ENCODE data around the gene ACYP1.
"Not testable (repeated sequence)": the region's sequence is repeated elsewhere in the genome, so short reads cannot be mapped to it uniquely, and the experiment has no call there.

ACYP1 gene

DNA sequence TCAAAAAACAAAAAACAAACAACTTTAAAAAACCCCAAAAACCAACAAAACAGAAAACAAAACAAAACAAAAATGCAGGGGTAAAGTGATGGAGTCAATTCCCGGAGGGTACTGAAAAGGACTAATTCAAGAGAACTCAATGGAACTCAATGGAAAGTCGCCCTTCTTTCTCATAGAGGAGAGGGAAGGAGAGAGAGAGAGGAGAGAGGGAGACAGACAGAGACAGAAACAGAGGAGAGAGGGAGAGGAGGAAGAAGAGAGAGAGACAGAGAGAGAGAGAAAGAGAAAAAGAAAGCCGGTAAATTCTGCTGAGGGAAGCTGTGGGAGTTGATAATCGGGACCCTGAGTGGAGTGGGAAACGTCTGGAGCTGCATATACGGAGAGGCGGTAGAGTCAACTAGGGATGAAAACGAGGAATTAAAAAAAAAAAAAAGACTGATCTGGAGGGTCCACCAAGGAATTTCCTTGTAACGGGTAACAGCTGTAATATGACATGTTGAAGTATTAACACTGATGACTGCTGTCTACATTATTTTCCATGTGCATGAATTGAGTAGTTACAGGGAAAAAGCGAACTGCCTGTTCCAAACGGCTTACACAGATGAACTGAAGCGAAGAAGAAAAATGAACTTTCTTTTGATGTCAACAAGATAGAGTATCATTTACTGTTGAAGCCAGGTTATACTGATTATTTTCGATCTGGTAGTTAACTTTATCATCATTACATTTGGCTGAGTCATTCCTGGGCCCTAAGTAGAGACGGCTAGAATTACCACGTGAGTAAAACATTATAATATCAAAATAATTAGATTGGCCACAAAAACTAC lies 4.7 kb upstream of the ACYP1 start:
- DNase-seq (ENCODE audit: low read depth): no peak
- TF ChIP-seq MYC (IDR thresholded peaks at IDR 0.05; ENCODE audit: low read depth, low read length) (no peak), POLR2A (IDR thresholded peaks at IDR 0.05; ENCODE audit: extremely low read depth, insufficient read length) (no peak)
- TF ChIP-seq, protein P1, sequence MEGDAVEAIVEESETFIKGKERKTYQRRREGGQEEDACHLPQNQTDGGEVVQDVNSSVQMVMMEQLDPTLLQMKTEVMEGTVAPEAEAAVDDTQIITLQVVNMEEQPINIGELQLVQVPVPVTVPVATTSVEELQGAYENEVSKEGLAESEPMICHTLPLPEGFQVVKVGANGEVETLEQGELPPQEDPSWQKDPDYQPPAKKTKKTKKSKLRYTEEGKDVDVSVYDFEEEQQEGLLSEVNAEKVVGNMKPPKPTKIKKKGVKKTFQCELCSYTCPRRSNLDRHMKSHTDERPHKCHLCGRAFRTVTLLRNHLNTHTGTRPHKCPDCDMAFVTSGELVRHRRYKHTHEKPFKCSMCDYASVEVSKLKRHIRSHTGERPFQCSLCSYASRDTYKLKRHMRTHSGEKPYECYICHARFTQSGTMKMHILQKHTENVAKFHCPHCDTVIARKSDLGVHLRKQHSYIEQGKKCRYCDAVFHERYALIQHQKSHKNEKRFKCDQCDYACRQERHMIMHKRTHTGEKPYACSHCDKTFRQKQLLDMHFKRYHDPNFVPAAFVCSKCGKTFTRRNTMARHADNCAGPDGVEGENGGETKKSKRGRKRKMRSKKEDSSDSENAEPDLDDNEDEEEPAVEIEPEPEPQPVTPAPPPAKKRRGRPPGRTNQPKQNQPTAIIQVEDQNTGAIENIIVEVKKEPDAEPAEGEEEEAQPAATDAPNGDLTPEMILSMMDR (IDR thresholded peaks at IDR 0.05; ENCODE audit: low read depth, low read length): no peak
- TF ChIP-seq, protein P2, sequence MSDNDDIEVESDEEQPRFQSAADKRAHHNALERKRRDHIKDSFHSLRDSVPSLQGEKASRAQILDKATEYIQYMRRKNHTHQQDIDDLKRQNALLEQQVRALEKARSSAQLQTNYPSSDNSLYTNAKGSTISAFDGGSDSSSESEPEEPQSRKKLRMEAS (IDR thresholded peaks at IDR 0.05; ENCODE audit: low read depth, low read length): no peak
- H3K4me3 ChIP-seq (ENCODE audit: low read depth, low read length): peak overlapping the region; percentile 54

DNA sequence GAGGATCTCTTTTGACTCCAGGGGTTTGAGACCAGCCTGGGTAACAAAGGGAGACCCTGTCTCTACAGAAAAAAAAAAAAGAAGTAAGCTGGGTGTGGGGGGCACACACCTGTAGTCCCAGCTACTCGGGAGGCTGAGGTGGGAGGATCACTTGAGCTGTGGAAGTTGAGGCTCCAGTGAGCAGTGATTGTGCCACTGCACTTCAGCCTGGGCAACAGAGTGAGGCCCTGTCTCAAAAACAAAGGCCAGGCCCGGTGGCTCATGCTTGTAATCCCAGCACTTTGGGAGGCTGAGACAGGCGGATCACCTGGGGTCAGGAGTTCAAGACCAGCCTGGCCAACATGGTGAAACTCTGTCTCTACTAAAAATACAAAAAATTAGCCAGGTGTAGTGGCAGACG lies 3.9 kb upstream of the ACYP1 start:
- not testable (repeated sequence) for H3K4me3 ChIP-seq (ENCODE audit: low read depth, low read length)

DNA sequence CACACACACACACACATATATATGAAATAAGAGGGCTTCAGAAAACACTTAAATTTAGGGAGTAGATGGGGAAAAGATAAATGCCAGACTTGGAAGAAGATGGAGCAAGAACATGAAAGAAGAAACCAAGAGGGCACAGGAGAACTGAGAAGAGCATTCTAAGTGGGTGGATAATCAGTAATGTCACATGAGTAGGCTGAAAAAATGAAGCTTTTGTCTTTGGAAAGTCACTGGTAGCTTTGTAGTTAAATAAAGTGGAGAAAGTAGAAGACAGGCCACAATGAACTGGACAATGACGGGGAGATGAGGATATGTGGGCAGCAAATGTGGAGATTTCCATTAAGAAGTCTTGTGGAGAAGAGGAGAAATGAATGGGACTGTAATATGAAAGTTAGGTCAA lies 3.4 kb upstream of the ACYP1 start:
- no peak for DNase-seq (ENCODE audit: low read depth)
- no peak for TF ChIP-seq POLR2A (IDR thresholded peaks at IDR 0.05; ENCODE audit: extremely low read depth, insufficient read length)
- TF ChIP-seq MYC (IDR thresholded peaks at IDR 0.05; ENCODE audit: low read depth, low read length): no peak
- TF ChIP-seq, protein P2 (IDR thresholded peaks at IDR 0.05; ENCODE audit: low read depth, low read length): no peak
- H3K4me3 ChIP-seq (ENCODE audit: low read depth, low read length): no peak overlapping the region

More for the DNA sequence above, 3.9 kb upstream of the ACYP1 start:
- DNase-seq (ENCODE audit: low read depth): not testable (repeated sequence)

DNA sequence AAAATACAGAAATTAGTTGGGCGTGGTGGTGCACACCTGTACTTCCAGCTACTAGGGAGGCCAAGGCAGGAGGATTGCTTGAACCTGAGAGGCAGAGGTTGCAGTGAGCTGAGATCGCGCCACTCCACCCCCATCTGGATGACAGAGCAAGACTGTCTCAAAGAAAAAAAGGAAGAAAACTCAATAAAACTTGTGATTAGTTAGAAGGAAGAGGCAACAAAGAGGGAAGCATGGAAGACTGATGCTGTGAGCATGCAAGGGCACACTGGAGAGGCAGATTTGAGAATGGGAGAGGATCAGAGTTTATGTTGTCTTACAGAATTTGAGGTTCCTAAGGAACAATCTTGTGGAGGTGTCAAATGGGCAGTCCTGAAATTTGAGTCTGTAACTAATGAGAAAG lies 2.9 kb upstream of the ACYP1 start:
- no peak for DNase-seq (ENCODE audit: low read depth)
- no peak for TF ChIP-seq POLR2A (IDR thresholded peaks at IDR 0.05; ENCODE audit: extremely low read depth, insufficient read length)
- TF ChIP-seq, protein P2 (IDR thresholded peaks at IDR 0.05; ENCODE audit: low read depth, low read length): no peak
- TF ChIP-seq MYC (IDR thresholded peaks at IDR 0.05; ENCODE audit: low read depth, low read length): no peak
- TF ChIP-seq, protein P1 (IDR thresholded peaks at IDR 0.05; ENCODE audit: low read depth, low read length): no peak
- no peak overlapping the region for H3K4me3 ChIP-seq (ENCODE audit: low read depth, low read length)

DNA sequence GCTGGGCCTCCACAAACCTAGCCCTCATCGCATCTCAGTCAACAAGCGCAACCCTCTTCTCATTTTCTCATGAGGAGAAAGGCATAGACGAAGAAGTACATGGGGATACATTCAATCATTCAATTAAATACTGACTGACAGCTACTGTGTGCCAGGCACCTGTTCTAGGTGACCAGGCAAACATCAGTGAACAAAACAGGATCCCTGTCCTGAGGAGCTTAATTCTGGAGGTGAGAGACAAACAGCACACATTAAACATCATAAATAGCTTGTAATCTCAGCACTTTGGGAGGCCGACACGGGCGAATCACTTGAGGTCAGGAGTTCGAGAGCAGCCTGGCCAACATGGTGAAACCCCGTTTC lies 362 bp upstream of the ACYP1 start:
- DNase-seq (ENCODE audit: low read depth): no peak
- TF ChIP-seq POLR2A (IDR thresholded peaks at IDR 0.05; ENCODE audit: extremely low read depth, insufficient read length) (no peak), MYC (IDR thresholded peaks at IDR 0.05; ENCODE audit: low read depth, low read length) (no peak)
- TF ChIP-seq, protein P2 (IDR thresholded peaks at IDR 0.05; ENCODE audit: low read depth, low read length): no peak
- TF ChIP-seq, protein P1 (IDR thresholded peaks at IDR 0.05; ENCODE audit: low read depth, low read length): no peak
- peak overlapping the region; percentile 81 for H3K4me3 ChIP-seq (ENCODE audit: low read depth, low read length)

DNA sequence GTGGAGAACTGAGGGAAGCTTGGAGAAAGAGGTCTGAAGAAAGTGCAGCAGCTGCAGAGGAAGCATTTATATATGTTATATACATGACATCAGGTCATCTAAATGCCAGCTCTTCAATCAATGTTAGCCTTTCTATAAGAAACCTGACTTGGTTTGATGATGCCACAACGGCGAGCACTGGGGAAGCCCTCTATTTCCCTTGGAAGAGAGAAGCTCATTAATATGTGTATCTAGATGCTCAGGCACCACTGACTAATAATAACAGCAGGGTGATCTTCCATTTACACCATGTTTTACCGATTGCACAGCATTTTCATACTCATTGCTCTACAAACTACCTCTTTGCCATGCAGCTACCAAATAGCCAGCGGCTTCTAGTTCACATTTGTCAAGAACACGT lies 811 bp downstream of the ACYP1 start:
- H3K4me3 ChIP-seq (ENCODE audit: low read depth, low read length): peak overlapping the region; percentile 81
- no peak for DNase-seq (ENCODE audit: low read depth)
- TF ChIP-seq MYC (IDR thresholded peaks at IDR 0.05; ENCODE audit: low read depth, low read length): no peak
- TF ChIP-seq POLR2A (IDR thresholded peaks at IDR 0.05; ENCODE audit: extremely low read depth, insufficient read length): no peak
- TF ChIP-seq, protein P2 (IDR thresholded peaks at IDR 0.05; ENCODE audit: low read depth, low read length): no peak
- TF ChIP-seq, protein P1 (IDR thresholded peaks at IDR 0.05; ENCODE audit: low read depth, low read length): no peak
